HCT116 (cell line): ENCODE data around the gene DCTN3.

ENCODE experiments used
- CTCF ChIP-seq, 3 experiments: fragments of 200-600 bp in 1 of 3; sonication (generic) in 1 of 3; IDR thresholded peaks in 2 of 3; conservative IDR thresholded peaks in 1 of 3; 2 replicates each; pipeline ENCODE4 v1.5.1; 2012 to 2017; ENCODE audit warnings: low read depth in 2 of 3, low read length in 2 of 3, antibody characterized with exemption in 1 of 3, borderline replicate concordance in 1 of 3, control low read depth in 1 of 3, mild to moderate bottlenecking in 1 of 3, mixed read lengths in 1 of 3, mixed run types in 1 of 3, moderate library complexity in 1 of 3; ENCODE audit not compliant: insufficient read depth in 1 of 3
- POLR2A ChIP-seq: IDR thresholded peaks from 2 replicates; pipeline ENCODE4 v1.7.0; 2011; ENCODE audit warnings: borderline replicate concordance; ENCODE audit not compliant: insufficient read depth, insufficient read length; ENCODE audit errors: extremely low read depth

DNA sequence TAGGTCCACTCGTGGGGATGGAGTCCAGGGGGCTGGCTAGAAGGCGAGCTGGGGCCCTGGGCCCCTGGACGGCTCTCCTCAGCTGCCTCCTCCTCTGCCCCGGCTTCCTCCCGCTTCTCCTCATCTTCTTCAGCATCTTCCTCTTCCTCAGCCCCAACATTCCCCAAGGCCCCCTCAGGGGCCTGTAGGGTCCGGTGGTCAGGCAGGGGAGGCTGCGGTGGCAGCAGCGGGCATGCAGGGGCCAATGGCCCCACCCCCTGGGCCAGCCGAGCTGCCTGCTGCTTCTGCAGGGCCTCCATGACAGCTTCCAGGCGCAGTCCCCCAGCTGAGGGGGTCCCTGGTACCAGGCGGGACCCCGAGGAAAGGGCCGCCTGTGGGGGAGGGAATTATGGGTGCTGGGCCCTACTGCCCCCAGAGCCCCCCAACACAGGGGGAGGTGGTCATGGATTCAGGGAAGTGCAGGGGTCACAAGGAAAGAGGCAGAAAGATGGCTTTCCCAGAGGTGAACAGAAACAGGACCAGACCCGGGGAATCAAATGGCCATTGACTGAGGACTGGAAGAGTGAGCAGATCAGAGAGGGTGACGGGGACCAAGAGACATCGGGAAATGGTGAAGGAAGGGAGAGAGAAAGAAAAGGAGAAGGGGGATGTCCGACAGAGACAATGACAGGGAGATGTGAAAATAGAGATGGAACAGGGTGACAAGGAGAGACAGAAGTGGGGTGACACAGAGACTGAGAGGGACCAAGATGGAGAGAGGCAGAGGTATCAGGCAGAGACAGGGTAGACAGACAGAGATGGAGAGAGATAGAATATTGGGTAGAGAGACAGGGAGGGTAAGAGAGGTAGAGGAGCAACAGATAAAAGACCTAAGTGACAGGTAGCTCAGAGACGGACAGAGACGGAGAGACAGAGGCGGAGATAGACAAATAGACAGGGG is 7.7 kb upstream of the DCTN3 start:
- no peak for TF ChIP-seq POLR2A
- TF ChIP-seq CTCF (IDR thresholded peaks at IDR 0.05 in 2 of 3, conservative IDR thresholded peaks at IDR 0.05 in 1 of 3; ENCODE audit: borderline replicate concordance in 1 of 3, insufficient read depth in 1 of 3, low read depth in 2 of 3, low read length in 2 of 3), result no peak
